Esophagus muscularis mucosa (tissue), 4 donors: Measurements from ENCODE around the gene ADGRG6. TPM values are rescaled to one million over a fixed set of nuclear protein-coding genes. Genes with fewer than 3 reads are reported as not detected.
"Not testable (repeated sequence)": the region's sequence is repeated elsewhere in the genome, so short reads cannot be mapped to it uniquely, and the experiment has no call there.

Experiments used
- DNase-seq: peaks from one replicate; pipeline ENCODE4 v3.0.0-alpha.2; 2017; ENCODE audit errors: extremely low spot score
- H3K27ac ChIP-seq, 4 donors: fragments of 200-600 bp; sonication (generic); replicated peaks in 1 of 4; 1 replicate in 3 of 4; 2 replicates in 1 of 4; pipeline ENCODE4 v1.5.1; 2016 to 2019; ENCODE audit warnings: mild to moderate bottlenecking in 1 of 4
- H3K27me3 ChIP-seq, 4 donors: fragments of 200-600 bp; sonication (generic); one replicate each; pipeline versions ENCODE4 v1.5.1 to v1.6.0; 2016 to 2019
- H3K36me3 ChIP-seq, 4 donors: fragments of 200-600 bp; sonication (generic); one replicate each; pipeline ENCODE4 v1.5.1; 2016 to 2019
- H3K4me1 ChIP-seq, 4 donors: fragments of 200-600 bp; sonication (generic); one replicate each; pipeline ENCODE4 v1.5.1; 2016 to 2019
- H3K4me3 ChIP-seq, 4 donors: fragments of 200-600 bp; sonication (generic); 1 replicate in 2 of 4; 2 replicates in 2 of 4; pipeline ENCODE4 v1.5.1; 2016 to 2019; ENCODE audit warnings: mild to moderate bottlenecking in 4 of 4, moderate library complexity in 1 of 4
- H3K9me3 ChIP-seq, 4 donors: fragments of 200-600 bp; sonication (generic); 1 replicate in 3 of 4; 2 replicates in 1 of 4; pipeline ENCODE4 v1.5.1; 2016 to 2019
- CTCF ChIP-seq, 3 experiments: fragments of 200-600 bp in 2 of 3; fragments of 450-650 bp in 1 of 3; sonication (generic) in 2 of 3; IDR thresholded peaks; one replicate each; pipeline ENCODE4 v1.5.1; 2017 to 2019; ENCODE audit warnings: antibody characterized with exemption in 3 of 3, mild to moderate bottlenecking in 2 of 3, moderate library complexity in 1 of 3
- EP300 ChIP-seq: sonication (generic); formaldehyde crosslinking; IDR thresholded peaks from one replicate; pipeline ENCODE4 v1.6.1; 2017; ENCODE audit warnings: antibody characterized with exemption
- POLR2A ChIP-seq: fragments of 450-650 bp; IDR thresholded peaks from one replicate; pipeline ENCODE4 v1.6.1; 2017; ENCODE audit warnings: antibody characterized with exemption, moderate library complexity, mild to moderate bottlenecking, low read depth
- POLR2AphosphoS5 ChIP-seq, 2 donors: sonication (generic); formaldehyde crosslinking; IDR thresholded peaks; one replicate each; pipeline ENCODE4 v1.6.1; 2017; ENCODE audit warnings: antibody characterized with exemption in 2 of 2
- WGBS: methylation state at CpG from one replicate; pipeline ENCODE4 v1.1.5; 2018; 5-methylcytosine and 5-hydroxymethylcytosine counted together
- intact Hi-C: fragments of 100-400 bp; cut with DNase I; formaldehyde crosslinking; loops from one replicate; pipeline ENCODE4 v1.15.1; 2023
- total RNA-seq, 4 donors: library from RNA; depleted of rRNA; stranded (reverse); fragments of >200 nt; gene quantifications; one replicate each; pipeline versions ENCODE4 v1.1.0 to v1.2.1, GENCODE V29; 2016

The ADGRG6 gene
- total RNA-seq, 4 donors from 2014 or later = 5.5 to 11.8 (median 8.0) TPM

GRCh38 chr6:142419071-142419470 is 117.3 kb downstream of the ADGRG6 start:
- no peaks in the 10 kb centered on the region for H3K27me3 ChIP-seq
- no peaks in the 10 kb centered on the region for H3K9me3 ChIP-seq
- no peak overlapping the region for H3K27ac ChIP-seq
- WGBS = 89% methylated on average over 3 of the region's 3 CpGs
- no peak for DNase-seq
- intact Hi-C loops = no loop called here
- H3K36me3 ChIP-seq = no peaks in the 10 kb centered on the region
- TF ChIP-seq EP300 (no peak), POLR2AphosphoS5 (IDR thresholded peaks at IDR 0.05) (no peak), CTCF (IDR thresholded peaks at IDR 0.05) (no peak), POLR2A (no peak)
- H3K4me1 ChIP-seq = peaks cover 0 to 8% (median 3%) of the 10 kb centered on the region in 4 donors
- no peak overlapping the region for H3K4me3 ChIP-seq

GRCh38 chr6:142420802-142421201 is 119.0 kb downstream of the ADGRG6 start:
- intact Hi-C loops = no loop called here
- H3K4me3 ChIP-seq = no peak overlapping the region
- H3K27ac ChIP-seq = no peak overlapping the region

GRCh38 chr6:142421285-142422117 is 119.7 kb downstream of the ADGRG6 start:
- TF ChIP-seq POLR2A = no peak
- no peak for TF ChIP-seq POLR2AphosphoS5 (IDR thresholded peaks at IDR 0.05)
- TF ChIP-seq EP300 = no peak
- TF ChIP-seq CTCF (IDR thresholded peaks at IDR 0.05) = no peak
- H3K9me3 ChIP-seq = no peaks in the 10 kb centered on the region
- no peaks in the 10 kb centered on the region for H3K27me3 ChIP-seq
- H3K36me3 ChIP-seq = no peaks in the 10 kb centered on the region
- no peak overlapping the region for H3K4me3 ChIP-seq
- peaks cover 0 to 2% (median under 1%) of the 10 kb centered on the region in 4 donors for H3K4me1 ChIP-seq
- DNase-seq = no peak
- intact Hi-C loops = no loop called here
- H3K27ac ChIP-seq = no peak overlapping the region

More at GRCh38 chr6:142420802-142421201, 119.0 kb downstream of the ADGRG6 start:
- Histone ChIP-seq H3K27me3 (no peaks in the 10 kb centered on the region), H3K4me1 (peaks cover 0 to 8% (median 3%) of the 10 kb centered on the region in 4 donors), H3K9me3 (no peaks in the 10 kb centered on the region), H3K36me3 (no peaks in the 10 kb centered on the region)
- TF ChIP-seq CTCF (IDR thresholded peaks at IDR 0.05) = no peak
- no peak for TF ChIP-seq POLR2A
- TF ChIP-seq POLR2AphosphoS5 (IDR thresholded peaks at IDR 0.05) = no peak
- DNase-seq = no peak

GRCh38 chr6:142426444-142427132 is 124.8 kb downstream of the ADGRG6 start:
- intact Hi-C loops, H3K27ac ChIP-seq, H3K27me3 ChIP-seq, H3K9me3 ChIP-seq, DNase-seq, H3K36me3 ChIP-seq, H3K4me1 ChIP-seq, H3K4me3 ChIP-seq: not testable (repeated sequence)
- WGBS = 100% methylated on average over 2 of the region's 2 CpGs

GRCh38 chr6:142428468-142428867 is 126.7 kb downstream of the ADGRG6 start:
- H3K4me1 ChIP-seq, H3K9me3 ChIP-seq, H3K36me3 ChIP-seq, H3K27ac ChIP-seq, H3K4me3 ChIP-seq, H3K27me3 ChIP-seq, DNase-seq, intact Hi-C loops: not testable (repeated sequence)
- 76% methylated on average over 2 of the region's 2 CpGs for whole genome bisulfite sequencing
